ENCODE data around the gene POLR2C. TPM values are rescaled to one million over a fixed set of nuclear protein-coding genes. Genes with fewer than 3 reads are reported as not detected.
A peak's percentile ranks its signal among the peaks of the same experiment; 100 is the strongest.
"Not testable (repeated sequence)": the region's sequence is repeated elsewhere in the genome, so short reads cannot be mapped to it uniquely, and the experiment has no call there.

POLR2C gene
- total RNA-seq = 87.5 and 99.6 TPM in 2 replicates

DNA sequence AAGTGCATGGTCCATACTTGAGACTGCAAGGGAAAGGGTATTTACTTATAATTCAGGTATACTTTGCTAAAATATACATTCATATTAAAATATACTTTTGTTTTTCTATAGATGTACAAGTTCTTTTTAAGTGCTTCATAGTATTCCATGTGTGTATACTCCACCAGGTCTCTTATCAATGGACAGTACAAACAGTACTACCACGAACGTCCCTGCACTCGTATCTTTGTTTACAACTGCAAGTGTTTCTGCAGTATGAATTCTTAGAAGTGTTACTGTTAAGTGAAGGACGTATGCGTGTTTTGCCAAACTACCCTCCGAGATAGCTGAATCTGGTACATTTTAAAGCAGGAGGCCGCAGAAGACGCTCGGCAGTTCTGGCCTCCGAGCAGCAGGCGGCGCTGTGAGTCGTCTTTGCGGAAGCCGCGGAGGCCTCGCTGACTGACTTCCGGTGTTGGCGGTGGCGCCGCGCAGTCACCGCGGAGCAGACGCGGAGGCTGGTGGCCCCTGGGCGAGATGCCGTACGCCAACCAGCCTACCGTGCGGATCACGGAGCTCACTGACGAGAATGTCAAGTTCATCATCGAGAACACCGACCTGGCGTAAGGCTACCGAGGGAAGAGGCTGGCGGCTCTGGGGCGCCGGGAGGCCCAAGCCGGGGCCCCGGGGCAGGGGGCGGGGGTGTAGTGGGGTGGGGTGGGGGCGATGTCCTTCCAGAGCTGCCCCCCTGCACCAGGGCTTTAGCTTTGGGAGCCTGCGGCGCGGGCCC, at the start of gene POLR2C:
Gene POLR2C (plus strand): TSS at position 471 of the 769 bp plus-strand sequence. CDS start 46 bp downstream, at position 517.
- peak; percentile 36 for DNase-seq (ENCODE audit: extremely low read depth, low read depth, low spot score)

DNA sequence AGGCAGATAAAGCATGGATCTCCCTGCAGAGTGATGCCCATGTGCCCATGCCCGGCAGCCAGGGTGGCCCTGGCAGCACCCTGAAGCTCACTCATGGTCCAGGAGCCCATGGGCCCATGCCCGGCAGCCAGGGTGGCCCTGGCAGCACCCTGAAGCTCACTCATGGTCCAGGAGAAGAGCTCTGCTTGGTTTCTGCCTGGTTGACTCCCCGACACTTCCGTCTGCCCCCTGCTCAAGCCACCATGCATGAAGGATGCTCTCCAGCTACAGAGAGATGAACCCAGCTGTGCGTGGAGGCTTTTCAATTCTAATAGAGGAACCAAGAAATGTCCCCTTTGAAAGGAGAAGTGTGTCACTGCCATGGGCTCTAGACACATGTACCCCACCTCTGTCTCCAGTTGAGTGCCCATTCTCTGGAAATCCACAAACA, 49.2 kb upstream of the POLR2C start:
- DNase-seq (ENCODE audit: extremely low read depth, low read depth, low spot score) = no peak

DNA sequence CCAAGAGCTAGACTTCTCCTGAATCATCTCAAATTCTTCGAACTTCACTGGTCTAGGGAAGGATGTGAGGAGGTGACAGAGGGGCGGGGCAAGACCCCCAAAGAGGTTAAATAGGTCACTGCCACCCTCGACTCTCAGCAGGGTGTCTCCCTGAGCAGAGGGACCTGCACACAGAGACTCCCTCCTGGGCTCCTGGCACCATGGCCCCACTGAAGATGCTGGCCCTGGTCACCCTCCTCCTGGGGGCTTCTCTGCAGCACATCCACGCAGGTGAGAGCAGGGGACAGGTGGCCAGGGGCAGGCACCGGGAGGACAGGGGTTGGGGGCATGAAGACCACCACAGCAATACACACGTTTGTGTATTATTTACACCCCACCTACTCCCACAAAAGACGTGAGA, 48.7 kb upstream of the POLR2C start:
- DNase-seq (ENCODE audit: extremely low read depth, low read depth, low spot score) = no peak

DNA sequence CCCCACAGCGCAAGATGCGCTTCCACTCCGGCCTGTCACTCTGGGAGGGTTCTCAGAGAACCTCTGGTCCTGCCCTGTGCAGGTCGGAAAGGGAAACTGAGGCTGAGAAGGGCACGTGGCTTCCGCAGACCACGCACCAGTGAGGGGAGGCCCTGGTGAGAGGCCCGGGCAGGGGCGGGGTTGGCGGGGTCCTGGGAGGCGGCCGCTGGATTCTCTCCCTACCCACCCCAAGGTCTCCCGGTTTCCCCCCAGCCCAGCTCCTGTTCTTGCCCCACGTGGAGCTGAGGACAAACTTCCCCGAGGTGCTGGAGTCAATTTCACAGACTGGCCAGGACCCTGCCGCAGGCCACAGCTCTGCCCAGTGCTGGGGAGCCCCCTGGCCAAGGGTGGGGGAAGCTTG, 46.4 kb upstream of the POLR2C start:
- DNase-seq (ENCODE audit: extremely low read depth, low read depth, low spot score) = no peak

DNA sequence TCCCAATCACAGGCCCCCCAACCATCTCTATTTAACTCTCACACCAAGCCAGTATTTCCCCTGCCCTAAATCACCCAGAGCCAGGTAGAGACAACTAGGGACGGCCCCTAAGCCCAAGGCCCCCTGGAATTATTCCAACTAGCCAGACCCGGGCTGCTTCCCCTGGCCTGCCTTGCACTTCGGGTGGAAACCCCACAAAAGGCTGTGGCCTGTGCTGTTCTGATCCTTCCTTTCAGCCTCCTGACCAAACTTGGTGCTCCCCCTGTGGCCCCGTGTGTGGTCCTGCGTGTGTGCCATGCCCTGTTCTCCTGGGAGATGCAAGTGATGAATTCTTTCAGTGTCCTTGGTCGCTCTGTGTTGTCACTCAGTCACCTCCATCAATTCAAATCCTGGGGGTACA, 43.0 kb upstream of the POLR2C start:
- DNase-seq (ENCODE audit: extremely low read depth, low read depth, low spot score) = no peak

DNA sequence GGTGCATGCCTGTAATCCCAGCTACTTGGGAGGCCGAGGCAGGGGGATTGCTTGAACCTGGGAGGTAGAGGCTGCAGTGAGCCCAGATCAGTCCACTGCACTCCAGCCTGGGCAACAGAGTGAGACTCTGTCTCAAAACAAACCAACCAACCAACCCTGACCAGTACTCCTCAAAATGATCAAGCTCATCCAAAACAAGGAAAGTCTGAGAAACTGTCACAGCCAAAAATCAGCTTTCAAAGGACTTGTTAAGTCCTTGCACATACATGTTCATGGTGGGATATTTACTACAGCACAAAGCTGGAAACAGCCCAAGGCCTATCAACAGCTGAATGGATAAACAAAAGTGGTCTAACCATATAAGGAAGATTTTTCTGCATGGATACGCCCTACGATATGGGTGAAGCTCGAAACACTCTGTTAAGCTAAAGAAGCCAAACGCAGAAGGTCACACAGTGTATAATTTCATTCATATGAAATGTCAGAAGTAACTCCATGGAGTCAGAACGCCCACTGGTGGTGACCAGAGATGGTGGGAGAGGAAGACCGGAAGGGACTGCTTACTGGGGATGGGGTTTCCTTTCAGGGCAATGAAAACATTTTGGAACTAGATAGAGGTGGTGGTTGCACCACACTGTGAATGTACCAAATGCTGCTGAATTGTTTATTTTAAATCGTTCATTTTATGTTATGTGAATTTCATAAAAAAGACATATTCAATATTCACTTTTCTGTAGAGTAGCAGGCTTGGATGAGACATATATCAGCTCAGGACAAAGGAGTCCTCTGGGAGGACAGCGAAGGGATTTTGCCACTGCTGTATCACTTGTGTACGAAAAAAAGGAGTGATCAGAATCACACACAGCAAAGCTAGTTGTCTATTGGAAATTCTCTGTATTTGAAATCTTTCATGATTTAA, 40.2 kb upstream of the POLR2C start:
- no peak for DNase-seq (ENCODE audit: extremely low read depth, low read depth, low spot score)

DNA sequence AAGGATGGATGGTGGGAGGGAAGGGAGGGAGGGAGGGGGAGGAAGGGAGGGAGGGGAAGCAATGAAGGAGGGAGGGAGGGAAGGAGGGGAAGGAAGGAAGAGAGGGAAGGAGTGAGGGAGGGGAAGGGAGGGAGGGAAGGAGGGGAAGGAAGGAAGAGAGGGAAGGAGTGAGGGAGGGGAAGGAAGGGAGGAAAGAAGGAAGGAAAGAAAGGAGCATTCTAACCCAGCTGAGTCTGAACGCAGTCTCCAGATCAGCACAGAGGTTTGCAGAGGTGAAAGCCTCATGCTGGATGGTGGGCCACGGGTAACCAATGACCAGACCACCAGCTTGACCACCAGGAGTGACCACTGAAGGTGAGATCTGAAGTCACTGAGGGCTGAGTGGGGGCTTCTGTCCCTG, 39.3 kb upstream of the POLR2C start:
- DNase-seq (ENCODE audit: extremely low read depth, low read depth, low spot score) = no peak

DNA sequence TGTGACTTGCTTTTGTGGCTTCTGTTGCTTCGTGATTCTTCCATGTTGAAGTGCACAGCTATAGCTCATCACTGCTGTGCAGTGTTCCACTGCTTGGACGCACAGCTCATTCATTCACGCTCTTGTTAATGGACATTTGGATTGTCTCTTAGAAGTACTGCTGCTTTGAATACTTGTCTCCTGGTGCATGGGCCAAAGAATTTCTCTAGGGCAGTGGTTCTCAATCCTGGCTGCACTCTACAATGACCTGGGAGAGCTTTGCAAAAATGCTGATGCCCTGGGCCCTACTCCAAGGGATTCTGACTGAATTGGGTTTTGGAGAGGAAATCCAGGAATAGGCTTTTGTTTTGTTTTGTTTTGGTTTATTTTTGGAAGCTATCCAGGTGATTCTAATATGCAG, 37.9 kb upstream of the POLR2C start:
- DNase-seq (ENCODE audit: extremely low read depth, low read depth, low spot score) = no peak

DNA sequence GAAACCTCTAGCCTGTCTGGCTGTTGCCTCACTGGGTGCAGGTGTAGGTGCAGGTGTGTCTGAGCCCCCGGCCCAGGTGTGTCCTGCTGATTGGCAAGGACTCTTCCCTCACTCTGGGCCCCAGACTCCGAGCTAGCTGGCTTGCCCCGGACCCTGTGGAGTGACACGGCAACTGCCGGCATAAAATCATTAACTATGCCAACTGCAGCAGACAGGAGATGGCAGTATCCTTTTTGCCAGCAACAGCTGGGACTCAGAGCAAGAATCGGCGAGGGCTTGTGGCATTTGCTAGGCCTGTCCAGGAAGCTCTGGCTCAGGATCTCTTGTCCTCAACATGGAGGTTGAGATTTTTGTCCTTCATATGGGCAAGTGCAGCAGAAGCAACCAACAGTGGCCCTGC, 36.1 kb upstream of the POLR2C start:
- no peak for DNase-seq (ENCODE audit: extremely low read depth, low read depth, low spot score)

DNA sequence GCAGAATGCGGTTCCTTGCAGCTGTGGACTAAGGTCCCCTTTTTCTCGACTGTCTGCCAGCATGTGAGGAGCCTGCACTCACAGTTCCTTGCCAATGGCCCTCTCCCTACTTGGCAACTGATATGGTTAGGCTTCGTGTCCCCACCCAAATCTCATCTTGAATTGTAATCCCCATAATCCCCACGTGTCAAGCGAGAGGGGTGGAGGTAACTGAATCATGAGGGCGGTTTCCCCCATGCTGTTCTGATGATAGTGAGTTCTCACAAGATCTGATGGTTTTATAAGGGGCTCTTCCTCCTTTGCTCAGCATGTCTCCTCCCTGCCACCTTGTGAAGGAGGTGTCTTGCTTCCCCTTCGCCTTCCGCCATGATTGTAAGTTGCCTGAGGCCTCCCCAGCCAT, 35.2 kb upstream of the POLR2C start:
- DNase-seq (ENCODE audit: extremely low read depth, low read depth, low spot score) = no peak

DNA sequence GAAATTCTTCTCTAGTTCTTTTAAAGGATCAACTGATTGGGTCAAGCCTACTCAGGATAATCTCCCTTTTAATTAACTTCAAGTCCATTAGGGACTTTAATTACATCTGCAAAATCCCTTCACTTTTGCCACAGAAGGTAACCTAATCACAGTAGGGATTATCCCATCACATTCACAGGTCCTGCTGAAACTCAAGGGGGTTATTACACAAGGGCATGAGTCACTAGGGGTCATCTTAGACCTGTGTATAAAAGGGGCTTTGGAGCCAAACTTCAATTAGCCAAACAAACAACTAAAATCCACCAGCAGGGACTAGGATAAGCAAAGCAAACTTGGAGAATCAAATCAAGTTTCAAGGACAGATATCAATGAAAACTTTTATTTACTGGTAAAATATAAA, 34.7 kb upstream of the POLR2C start:
- no peak for DNase-seq (ENCODE audit: extremely low read depth, low read depth, low spot score)

DNA sequence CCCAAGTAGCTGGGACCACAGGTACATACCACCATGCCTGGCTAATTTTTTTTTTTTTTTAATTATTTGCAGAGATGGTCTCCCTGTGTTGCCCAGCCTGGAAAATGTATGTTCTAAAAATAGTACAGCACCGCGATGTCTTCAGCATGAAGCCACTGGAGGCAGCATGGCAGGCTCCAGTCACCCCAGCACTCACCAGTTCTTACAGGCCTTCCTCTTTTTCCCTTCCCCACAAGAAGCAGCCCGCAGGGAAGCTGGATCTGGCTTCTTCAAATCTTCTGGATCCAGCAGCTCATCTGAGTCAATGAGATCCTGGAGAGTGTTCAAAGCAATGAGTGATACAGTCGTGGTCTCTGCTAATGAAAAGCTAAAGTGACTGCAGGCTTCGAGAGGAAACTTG, 31.5 kb upstream of the POLR2C start:
- DNase-seq (ENCODE audit: extremely low read depth, low read depth, low spot score) = no peak

DNA sequence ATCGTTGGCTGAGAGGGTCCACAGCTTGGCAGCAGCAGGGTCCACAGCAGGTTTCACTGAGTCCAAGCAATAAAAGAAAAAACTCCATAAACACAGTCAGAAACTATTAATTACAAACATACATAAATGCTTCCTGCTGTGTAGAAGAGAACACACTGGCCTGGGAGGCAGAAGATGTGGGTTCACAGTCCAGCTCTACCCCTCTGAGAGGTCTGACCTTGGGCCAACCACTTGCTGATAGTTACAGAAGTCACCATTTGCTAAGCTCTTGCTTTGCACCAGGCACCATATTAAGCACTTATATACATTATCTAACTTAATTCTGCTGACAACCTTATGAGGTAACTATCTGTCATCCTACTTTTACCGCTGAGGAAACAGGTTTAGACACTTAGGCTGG, 30.0 kb upstream of the POLR2C start:
- no peak for DNase-seq (ENCODE audit: extremely low read depth, low read depth, low spot score)

DNA sequence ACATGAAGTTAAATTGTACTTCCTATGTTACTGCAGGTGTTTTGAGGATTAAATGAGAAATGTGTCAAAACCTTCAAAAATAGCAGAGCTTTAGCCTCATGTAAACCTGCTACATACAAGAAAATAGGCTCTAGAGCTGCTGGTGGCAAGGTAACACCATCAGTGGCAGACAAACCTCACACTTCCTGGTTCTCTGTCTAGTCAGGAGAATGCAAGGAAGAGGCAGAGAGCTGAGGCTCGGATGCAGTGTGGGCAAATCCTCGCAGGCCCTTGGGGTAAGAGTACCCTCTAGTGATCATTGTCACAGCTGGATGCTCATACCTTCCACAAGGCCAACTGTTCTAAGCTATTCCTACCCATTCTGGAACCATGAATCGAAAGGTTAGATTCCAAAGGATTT, 29.5 kb upstream of the POLR2C start:
- DNase-seq (ENCODE audit: extremely low read depth, low read depth, low spot score) = no peak

DNA sequence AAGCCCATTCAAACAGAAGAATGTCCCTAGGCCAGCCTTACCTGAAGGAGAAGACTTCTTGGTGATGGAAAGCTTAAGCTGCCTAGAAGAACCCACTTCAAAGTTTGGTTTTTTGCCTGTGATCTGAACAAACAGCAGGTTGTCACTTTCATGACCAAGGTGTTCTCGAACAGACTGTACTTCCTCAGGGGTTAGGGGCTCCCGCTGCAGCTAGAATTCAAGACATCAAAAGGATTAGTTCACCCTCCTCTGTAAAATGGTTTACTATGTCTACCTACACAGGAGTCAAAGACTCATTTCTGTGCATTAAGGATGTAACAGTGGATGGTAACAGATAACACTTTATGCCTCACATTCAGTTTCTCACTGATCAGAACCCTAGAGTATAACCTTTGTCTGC, 28.5 kb upstream of the POLR2C start:
- no peak for DNase-seq (ENCODE audit: extremely low read depth, low read depth, low spot score)

DNA sequence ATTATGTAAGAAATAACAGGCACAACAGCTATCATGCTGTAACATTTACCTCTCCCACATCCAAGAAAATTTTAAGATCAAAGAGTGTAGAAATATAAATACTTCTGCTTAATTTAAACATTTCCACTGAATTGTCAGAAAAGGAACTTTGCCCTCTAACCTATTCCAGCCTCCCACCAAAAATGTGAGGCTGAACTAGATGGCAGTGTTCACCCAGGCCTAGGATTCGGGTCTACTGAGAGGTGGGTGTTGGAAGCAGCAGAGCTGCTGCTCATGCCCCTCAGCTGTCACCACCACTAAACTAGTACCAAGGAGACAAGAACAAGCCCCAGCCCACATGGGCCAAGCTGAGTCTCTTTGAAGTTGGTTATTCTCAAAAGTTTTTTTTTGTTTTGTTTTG, 26.6 kb upstream of the POLR2C start:
- DNase-seq (ENCODE audit: extremely low read depth, low read depth, low spot score) = no peak

DNA sequence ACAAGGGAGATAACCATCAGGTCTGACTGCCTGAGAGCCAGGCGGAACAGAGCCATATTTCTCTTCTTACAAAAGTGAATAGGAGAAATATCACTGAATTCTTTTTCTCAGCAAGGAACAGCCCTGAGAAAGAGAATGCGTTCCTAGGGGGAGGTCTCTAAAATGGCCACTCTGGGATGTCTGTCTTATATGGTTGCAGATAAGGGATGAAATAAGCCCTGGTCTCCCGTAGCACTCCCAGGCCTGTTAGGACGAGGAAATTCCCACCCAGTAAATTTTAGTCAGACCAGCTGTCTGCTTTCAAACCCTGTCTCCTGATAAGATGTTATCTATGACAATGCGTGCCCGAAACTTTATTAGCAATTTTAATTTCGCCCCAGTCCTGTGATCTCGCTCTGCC, 22.5 kb upstream of the POLR2C start:
- DNase-seq (ENCODE audit: extremely low read depth, low read depth, low spot score) = not testable (repeated sequence)

DNA sequence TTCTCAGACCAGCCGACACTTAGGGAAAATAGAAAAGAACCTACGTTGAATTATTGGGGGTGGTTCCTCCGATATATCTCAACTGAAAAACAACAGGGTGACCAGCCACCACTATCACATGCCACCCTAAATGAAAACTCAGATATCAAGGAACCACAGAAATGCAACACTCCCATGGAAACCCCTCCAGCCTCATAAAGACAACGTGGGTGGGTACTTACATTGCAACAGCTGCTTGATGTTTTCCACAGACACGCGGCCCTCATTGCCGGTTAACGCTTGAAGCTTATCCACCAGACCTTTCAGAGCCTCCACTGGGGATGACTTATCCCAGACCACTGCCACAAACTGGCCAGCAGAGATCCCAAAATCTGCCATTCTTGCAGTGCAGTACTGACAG, 21.9 kb upstream of the POLR2C start:
- DNase-seq (ENCODE audit: extremely low read depth, low read depth, low spot score) = not testable (repeated sequence)

DNA sequence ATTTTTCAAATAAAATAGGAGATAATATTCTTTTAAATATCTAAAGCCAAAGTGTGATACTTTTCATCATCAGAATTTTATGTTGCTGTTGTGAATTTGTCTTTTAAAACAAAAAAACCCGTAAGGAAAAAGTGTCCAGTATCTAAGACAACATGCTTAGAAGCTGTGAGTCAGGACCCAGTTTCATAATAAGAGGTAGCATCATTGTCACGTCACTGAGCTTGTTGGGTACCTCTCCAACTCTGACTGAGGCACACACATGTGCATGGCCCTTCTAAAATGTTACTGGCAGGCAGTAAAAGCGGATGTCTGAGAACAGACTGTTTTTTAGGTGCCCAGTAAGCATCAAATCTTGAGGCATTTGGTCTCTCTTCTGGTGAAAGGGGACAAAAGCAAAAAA, 17.8 kb upstream of the POLR2C start:
- no peak for DNase-seq (ENCODE audit: extremely low read depth, low read depth, low spot score)

DNA sequence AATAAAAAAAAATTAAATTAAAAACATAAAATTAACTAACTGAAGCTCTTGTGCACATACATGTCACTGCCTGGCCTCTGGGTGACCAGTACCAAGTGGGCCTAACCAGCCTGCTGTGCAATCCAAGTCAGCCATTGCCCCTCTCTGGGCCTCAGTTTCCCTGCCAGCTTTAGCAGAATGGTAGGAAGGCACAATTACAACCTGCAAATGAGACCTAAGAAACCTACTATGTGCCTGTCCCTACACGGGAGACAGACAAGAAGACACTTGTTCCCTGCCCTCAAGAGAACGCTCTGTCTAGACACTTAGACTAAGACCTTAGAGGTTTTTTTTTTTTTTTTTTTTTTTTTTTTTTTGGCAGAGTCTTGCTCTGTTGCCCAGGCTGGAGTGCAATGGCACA, 17.0 kb upstream of the POLR2C start:
- DNase-seq (ENCODE audit: extremely low read depth, low read depth, low spot score) = no peak

DNA sequence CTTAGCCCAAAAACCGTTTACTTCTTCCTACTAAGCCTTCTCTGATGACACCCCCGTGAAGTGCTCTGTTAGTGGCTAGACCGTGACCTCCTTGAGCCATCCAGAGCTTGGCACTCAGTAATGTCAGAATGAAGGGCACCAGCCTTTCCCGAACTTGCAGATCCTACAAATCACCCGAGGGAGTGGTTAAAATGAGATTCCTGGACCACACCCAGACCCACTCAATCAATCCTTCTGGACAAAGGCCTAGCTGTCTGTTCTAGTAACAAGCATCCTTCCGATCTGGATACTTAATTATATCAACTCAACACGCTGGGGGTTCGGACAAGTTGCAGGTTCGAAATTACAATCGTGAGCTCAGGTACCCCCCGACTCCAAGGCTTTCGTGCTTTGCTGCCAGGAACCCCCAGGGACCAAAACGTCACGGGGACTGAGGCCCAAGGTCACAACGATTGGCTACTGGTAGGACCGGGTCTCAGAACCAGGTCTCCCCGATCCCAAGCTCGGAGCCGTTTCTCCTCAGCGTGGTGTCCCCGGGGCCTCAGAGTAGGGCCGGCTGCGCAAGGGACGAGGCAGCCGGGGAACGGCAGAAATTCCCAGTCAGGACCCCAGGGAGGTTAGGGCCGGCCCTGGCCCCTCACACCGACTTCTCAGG, 15.8 kb upstream of the POLR2C start:
- no peak for DNase-seq (ENCODE audit: extremely low read depth, low read depth, low spot score)
